Fibroblast of lung (primary cell): ENCODE results near the gene SLC12A9.

ENCODE experiments used
- CTCF ChIP-seq, 2 donors: IDR thresholded peaks in 1 of 2; conservative IDR thresholded peaks in 1 of 2; 1 replicate in 1 of 2; 2 replicates in 1 of 2; pipeline ENCODE4 v1.5.1; 2011 to 2012; ENCODE audit warnings: low read length in 2 of 2, control low read depth in 1 of 2, inconsistent platforms in 1 of 2, low read depth in 1 of 2, mild to moderate bottlenecking in 1 of 2
- EZH2 ChIP-seq: IDR thresholded peaks from 2 replicates; pipeline ENCODE4 v1.5.1; 2012; ENCODE audit warnings: low read length, control low read depth, mild to moderate bottlenecking; ENCODE audit errors: missing control alignments

- TF ChIP-seq CTCF (conservative IDR thresholded peaks at IDR 0.05 in 1 of 2, IDR thresholded peaks at IDR 0.05 in 1 of 2; ENCODE audit: low read depth in 1 of 2, low read length in 2 of 2) (no peak), EZH2 (no peak)
Observed at GRCh38 chr7:100874300-100874576, 21.7 kb downstream of the SLC12A9 start.
